K562 (cell line): ENCODE measurements around the gene SRPK2. TPM values are rescaled to one million over a fixed set of nuclear protein-coding genes. Genes with fewer than 3 reads are reported as not detected.

Experiments
- ATAC-seq: fragments of 200-7000 bp; cut with Tn5 transposase; 3 replicates; pipeline ENCODE4 v1.9.1; 2020; ENCODE audit warnings: moderate library complexity
- BruUV-seq: library from RNA; stranded (reverse); fragments of 400-500 nt; replicated peaks from 2 replicates; lab custom pipeline; 2021; lab: Mats Ljungman, UMichigan
- CTCF ChIA-PET: fragments of 300-600 bp; formaldehyde crosslinking; extraction: SDS; loops from one replicate; lab custom pipeline; 2021; ENCODE audit warnings: low intra/inter-chr PET ratio; lab: Yijun Ruan, JAX
- POLR2A ChIA-PET: fragments of 300-600, 350-650 bp; sonication (Branson Sonifier 250); formaldehyde crosslinking; extraction: SDS; loops from one replicate; lab custom pipeline; 2021; ENCODE audit warnings: antibody characterized with exemption, inconsistent platforms; lab: Yijun Ruan, JAX
- DNase-seq, 4 experiments: peaks; one replicate each; pipeline versions ENCODE4 v3.0.0 to v3.0.0-alpha.2; 2011 to 2018; ENCODE audit warnings: low spot score in 3 of 4, mixed read lengths in 3 of 4; ENCODE audit errors: extremely low read depth in 1 of 4
- FAIRE-seq: peaks from 2 replicates; lab custom pipeline; 2011; peaks lifted over from hg19 to GRCh38; lab: Jason Lieb, UNC
- H2AFZ ChIP-seq: 2 replicates; pipeline ENCODE4 v1.6.0; 2011; ENCODE audit warnings: low read depth, low read length, control low read depth, inconsistent platforms
- H3K27ac ChIP-seq: fragments of 200-600 bp; 3 replicates; pipeline ENCODE4 v1.8.0; 2011; ENCODE audit warnings: low read depth, mild to moderate bottlenecking, control low read depth, inconsistent platforms, low read length, moderate library complexity, mixed read lengths; ENCODE audit errors: extremely low read depth
- H3K27me3 ChIP-seq, 2 experiments: fragments of 300-600 bp in 1 of 2; 2 replicates in 1 of 2; 3 replicates in 1 of 2; pipeline versions ENCODE4 v1.6.0 to v1.8.0; 2011; ENCODE audit warnings: inconsistent platforms in 2 of 2, low read length in 2 of 2, mild to moderate bottlenecking in 1 of 2, mixed read lengths in 1 of 2, moderate library complexity in 1 of 2; ENCODE audit not compliant: control insufficient read depth in 2 of 2, insufficient read depth in 2 of 2
- H3K36me3 ChIP-seq: fragments of 300-600 bp; 3 replicates; pipeline ENCODE4 v1.8.0; 2011; ENCODE audit warnings: mild to moderate bottlenecking, low read length, inconsistent platforms; ENCODE audit not compliant: control insufficient read depth, insufficient read depth
- H3K4me1 ChIP-seq, 2 experiments: fragments of 200-600 bp in 1 of 2; replicated peaks in 1 of 2; 2 replicates in 1 of 2; 3 replicates in 1 of 2; pipeline versions ENCODE4 v1.5.1 to v1.8.0; 2011; ENCODE audit warnings: inconsistent platforms in 2 of 2, low read length in 2 of 2, mild to moderate bottlenecking in 1 of 2, mixed read lengths in 1 of 2, moderate library complexity in 1 of 2; ENCODE audit not compliant: control insufficient read depth in 2 of 2, insufficient read depth in 2 of 2
- H3K4me2 ChIP-seq: 2 replicates; pipeline ENCODE4 v1.6.1; 2011; ENCODE audit warnings: low read length, control low read depth, inconsistent platforms, mixed read lengths; ENCODE audit not compliant: insufficient read depth
- H3K4me3 ChIP-seq: fragments of 200-600 bp; sonication (generic), shearing (Covaris generic); 2 replicates; pipeline ENCODE4 v1.5.1; 2016; ENCODE audit warnings: control low read depth, inconsistent platforms
- H3K79me2 ChIP-seq: fragments of 200-600 bp; 3 replicates; pipeline ENCODE4 v1.8.0; 2011; ENCODE audit warnings: low read length, inconsistent platforms; ENCODE audit not compliant: control insufficient read depth, insufficient read depth
- H3K9ac ChIP-seq, 2 experiments: 2 replicates each; pipeline versions ENCODE4 v1.6.0 to v1.6.1; 2011; ENCODE audit warnings: low read depth in 2 of 2, low read length in 2 of 2, control low read depth in 1 of 2, inconsistent platforms in 1 of 2, mild to moderate bottlenecking in 1 of 2, mixed read lengths in 1 of 2; ENCODE audit not compliant: insufficient read depth in 1 of 2
- H3K9me1 ChIP-seq: one replicate; pipeline ENCODE4 v1.6.0; 2011; ENCODE audit warnings: inconsistent platforms, mild to moderate bottlenecking, low read length, moderate library complexity; ENCODE audit not compliant: control insufficient read depth, insufficient read depth
- H3K9me3 ChIP-seq: replicated peaks from 2 replicates; pipeline ENCODE4 v1.5.1; 2011; ENCODE audit warnings: low read depth, low read length, inconsistent platforms; ENCODE audit not compliant: control insufficient read depth, insufficient read depth
- H4K20me1 ChIP-seq: replicated peaks from 2 replicates; pipeline ENCODE4 v1.6.1; 2011; ENCODE audit warnings: low read length, inconsistent platforms, mixed read lengths; ENCODE audit not compliant: control insufficient read depth, insufficient read depth
- GABPA ChIP-seq: fragments of 200-800 bp; sonication (Bioruptor generic); conservative IDR thresholded peaks from 2 replicates; pipeline ENCODE4 v1.6.1; 2016; ENCODE audit warnings: low read depth, missing genetic modification characterization, missing compliant biosample characterization
- GATAD2B ChIP-seq: fragments of 450-650 bp; IDR thresholded peaks from 2 replicates; pipeline ENCODE4 v1.6.1; 2017; ENCODE audit warnings: mild to moderate bottlenecking, borderline replicate concordance
- MEF2A ChIP-seq: IDR thresholded peaks from 2 replicates; pipeline ENCODE4 v1.6.1; 2011; ENCODE audit warnings: low read depth, mild to moderate bottlenecking, low read length, moderate library complexity; ENCODE audit not compliant: control insufficient read depth
- RFX7 ChIP-seq: fragments of 250-450 bp; sonication (Bioruptor Pico); IDR thresholded peaks from 2 replicates; pipeline ENCODE4 v1.5.1; 2021; ENCODE audit warnings: mild to moderate bottlenecking
- SP2 ChIP-seq: IDR thresholded peaks from 2 replicates; pipeline ENCODE4 v1.6.1; 2011; ENCODE audit warnings: mild to moderate bottlenecking, low read depth, low read length, moderate library complexity; ENCODE audit not compliant: poor library complexity, severe bottlenecking; ENCODE audit errors: extremely low read depth
- XRCC3 ChIP-seq: fragments of 450-650 bp; IDR thresholded peaks from 2 replicates; pipeline ENCODE4 v1.6.1; 2017; ENCODE audit warnings: mild to moderate bottlenecking, moderate library complexity
- WGBS: fragments of 100-300 bp; shearing (Covaris generic); methylation state at CpG from one replicate; pipeline ENCODE4 v1.1.6; 2016; ENCODE audit warnings: low coverage, mixed read lengths; ENCODE audit not compliant: insufficient coverage; ENCODE audit errors: missing lambda C conversion rate; 5-methylcytosine and 5-hydroxymethylcytosine counted together
- in situ Hi-C: fragments of 300-500 bp; cut with MboI; formaldehyde crosslinking; loops from 4 replicates; pipeline ENCODE4 v1.15.0; 2018; ENCODE audit warnings: inconsistent platforms, mixed read lengths
- intact Hi-C: fragments of 100-400 bp; cut with micrococcal nuclease; formaldehyde crosslinking; loops from 2 replicates; pipeline ENCODE4 v1.14.2; 2022
- polyA plus RNA-seq, 8 experiments: library from polyadenylated mRNA; depleted of rRNA in 4 of 8; stranded (reverse) in 5 of 8; unstranded in 3 of 8; fragments of >200 nt; fragmentation: Nextera tagmentation in 2 of 8; fragmentation: Illumina TruSeq in 1 of 8; extraction: Ambion mirVana in 2 of 8; extraction: Trizol in 1 of 8; gene quantifications; 2 replicates each; pipeline versions ENCODE4 v1.2.1 to v1.2.3, GENCODE V29; 2011 to 2014; ENCODE audit warnings: inconsistent platforms in 1 of 8, missing spikeins in 1 of 8
- total RNA-seq, 7 experiments: library from RNA; depleted of rRNA in 6 of 7; stranded (reverse); fragments of >200 nt in 6 of 7; fragmentation: Illumina TruSeq in 2 of 7; extraction: Trizol in 2 of 7; gene quantifications; 2 replicates each; pipeline versions ENCODE4 v1.2.1 to v1.2.3, GENCODE V29; 2011 to 2021; ENCODE audit warnings: low replicate concordance in 1 of 7
- TF ChIP-seq, protein P1 (sequence below): fragments of 450-650 bp; conservative IDR thresholded peaks from 2 replicates; pipeline ENCODE4 v1.6.1; 2016; ENCODE audit warnings: missing genetic modification characterization, low read depth, mild to moderate bottlenecking, missing compliant biosample characterization, moderate library complexity
- TF ChIP-seq, protein P2 (sequence below): sonication (generic); formaldehyde crosslinking; IDR thresholded peaks from 2 replicates; pipeline ENCODE4 v1.8.0; 2022; ENCODE audit warnings: missing genetic modification reagents, mild to moderate bottlenecking, borderline replicate concordance

SRPK2 gene
- total and polyA plus RNA-seq, 9 of the 15 experiments (the other 6 are each of a cell fraction or from before 2014, with no cell fraction given) = 21.5 to 44.7 (median 33.3) TPM

DNA sequence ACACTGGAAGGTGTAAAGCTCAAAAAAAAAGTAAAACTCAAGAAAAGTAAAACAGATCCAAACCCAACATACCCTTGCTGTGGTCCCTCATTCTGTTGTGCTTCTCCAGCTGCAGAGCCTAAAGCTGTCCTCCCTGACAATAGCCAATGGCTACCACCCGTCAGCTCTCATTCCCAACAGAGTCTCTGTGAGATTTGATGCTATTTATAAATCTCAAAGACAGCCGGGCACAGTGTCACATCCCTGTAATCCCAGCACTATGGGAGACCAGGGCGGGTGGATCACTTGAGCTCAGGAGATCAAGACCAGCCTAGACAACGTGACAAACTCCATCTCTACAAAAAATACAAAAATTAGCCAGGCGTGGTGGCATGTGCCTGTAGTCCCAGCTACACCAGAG lies 258.7 kb downstream of the SRPK2 start:
- FAIRE-seq = peak; percentile 6
- H3K27ac ChIP-seq = no peak overlapping the region; the same call in 2 of the 3 replicates
- TF ChIP-seq RFX7 (CRISPR knock-in tag) (no peak), GABPA (no peak), XRCC3 (no peak), SP2 (no peak), MEF2A (no peak), GATAD2B (no peak)
- TF ChIP-seq, protein P1, sequence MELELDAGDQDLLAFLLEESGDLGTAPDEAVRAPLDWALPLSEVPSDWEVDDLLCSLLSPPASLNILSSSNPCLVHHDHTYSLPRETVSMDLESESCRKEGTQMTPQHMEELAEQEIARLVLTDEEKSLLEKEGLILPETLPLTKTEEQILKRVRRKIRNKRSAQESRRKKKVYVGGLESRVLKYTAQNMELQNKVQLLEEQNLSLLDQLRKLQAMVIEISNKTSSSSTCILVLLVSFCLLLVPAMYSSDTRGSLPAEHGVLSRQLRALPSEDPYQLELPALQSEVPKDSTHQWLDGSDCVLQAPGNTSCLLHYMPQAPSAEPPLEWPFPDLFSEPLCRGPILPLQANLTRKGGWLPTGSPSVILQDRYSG (tag) = no peak
- TF ChIP-seq, protein P2, sequence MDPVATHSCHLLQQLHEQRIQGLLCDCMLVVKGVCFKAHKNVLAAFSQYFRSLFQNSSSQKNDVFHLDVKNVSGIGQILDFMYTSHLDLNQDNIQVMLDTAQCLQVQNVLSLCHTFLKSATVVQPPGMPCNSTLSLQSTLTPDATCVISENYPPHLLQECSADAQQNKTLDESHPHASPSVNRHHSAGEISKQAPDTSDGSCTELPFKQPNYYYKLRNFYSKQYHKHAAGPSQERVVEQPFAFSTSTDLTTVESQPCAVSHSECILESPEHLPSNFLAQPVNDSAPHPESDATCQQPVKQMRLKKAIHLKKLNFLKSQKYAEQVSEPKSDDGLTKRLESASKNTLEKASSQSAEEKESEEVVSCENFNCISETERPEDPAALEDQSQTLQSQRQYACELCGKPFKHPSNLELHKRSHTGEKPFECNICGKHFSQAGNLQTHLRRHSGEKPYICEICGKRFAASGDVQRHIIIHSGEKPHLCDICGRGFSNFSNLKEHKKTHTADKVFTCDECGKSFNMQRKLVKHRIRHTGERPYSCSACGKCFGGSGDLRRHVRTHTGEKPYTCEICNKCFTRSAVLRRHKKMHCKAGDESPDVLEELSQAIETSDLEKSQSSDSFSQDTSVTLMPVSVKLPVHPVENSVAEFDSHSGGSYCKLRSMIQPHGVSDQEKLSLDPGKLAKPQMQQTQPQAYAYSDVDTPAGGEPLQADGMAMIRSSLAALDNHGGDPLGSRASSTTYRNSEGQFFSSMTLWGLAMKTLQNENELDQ (CRISPR knock-in tag) = no peak
- TF ChIP-seq, all 486 proteins: peak for 0
- Histone ChIP-seq H3K9ac (no peak overlapping the region), H3K4me2 (no peak overlapping the region), H3K4me3 (no peak overlapping the region), H2AFZ (no peak overlapping the region), H3K36me3 (peaks cover 45% of the 10 kb centered on the region), H3K4me1 (peaks cover 13 to 22% of the 10 kb centered on the region in 2 experiments), H3K9me3 (peaks cover 5% of the 10 kb centered on the region; the same call in 1 of the 2 replicates), H3K9me1 (no peaks in the 10 kb centered on the region), H4K20me1 (no peaks in the 10 kb centered on the region), H3K27me3 (no peaks in the 10 kb centered on the region), H3K79me2 (peaks cover 13% of the 10 kb centered on the region; the same call in 1 of the 3 replicates)
- in situ Hi-C loops = no loop called here
- POLR2A ChIA-PET = interaction anchor here (0.8 to 3.9 kb wide), 6 partner anchors 7 to 176 kb away, joined by 3 to 19 read pairs (median 7); no protein-coding TSS in a partner anchor
- WGBS = 90% methylated on average over 5 of the region's 5 CpGs
- CTCF ChIA-PET = no interaction called here
- intact Hi-C loops = loop anchor here (5.0 to 10.0 kb wide), 2 partner anchors 145 to 208 kb away; no protein-coding TSS in a partner anchor
- DNase-seq (no peak), ATAC-seq (no peak)
- no TSS peak for BruUV-seq
